Astrocyte of the spinal cord (primary cell): ENCODE measurements around the gene SLC24A2.

Experiments
- DNase-seq: peaks from one replicate; pipeline ENCODE4 v3.0.0; 2011; ENCODE audit warnings: low read depth, low spot score
- H3K4me3 ChIP-seq: 2 replicates; pipeline ENCODE4 v1.5.1; 2011; ENCODE audit warnings: low read depth, mild to moderate bottlenecking, low read length, moderate library complexity
- in situ Hi-C: cut with HindIII; loops from 2 replicates; pipeline ENCODE4 v1.10.0; 2017; ENCODE audit warnings: low sequenced_read_pairs
- TF ChIP-seq, protein P1 (sequence below): IDR thresholded peaks from 2 replicates; pipeline ENCODE4 v1.5.1; 2012; ENCODE audit warnings: low read depth, mild to moderate bottlenecking, low read length, inconsistent platforms

SLC24A2 gene

DNA sequence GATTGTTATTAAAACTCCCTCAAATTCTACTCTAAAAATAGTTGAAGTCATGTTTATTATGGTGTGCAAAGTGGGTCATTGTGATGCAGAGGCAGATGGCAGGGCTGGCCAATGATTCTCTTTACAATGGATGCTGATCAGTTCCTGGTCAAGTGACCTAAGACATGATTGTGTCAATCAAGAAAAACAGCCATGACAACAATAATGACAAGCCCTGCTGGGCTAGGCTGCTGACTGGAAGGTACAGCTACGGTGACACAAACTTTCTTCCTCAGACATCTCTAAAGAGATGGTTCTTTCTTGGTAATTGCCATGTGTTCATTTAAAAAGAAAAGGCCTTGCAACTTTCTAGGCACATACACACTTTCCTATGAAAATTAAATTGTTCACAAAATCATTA, 3.6 kb downstream of the SLC24A2 start:
- DNase-seq: no peak
- TF ChIP-seq, protein P1, sequence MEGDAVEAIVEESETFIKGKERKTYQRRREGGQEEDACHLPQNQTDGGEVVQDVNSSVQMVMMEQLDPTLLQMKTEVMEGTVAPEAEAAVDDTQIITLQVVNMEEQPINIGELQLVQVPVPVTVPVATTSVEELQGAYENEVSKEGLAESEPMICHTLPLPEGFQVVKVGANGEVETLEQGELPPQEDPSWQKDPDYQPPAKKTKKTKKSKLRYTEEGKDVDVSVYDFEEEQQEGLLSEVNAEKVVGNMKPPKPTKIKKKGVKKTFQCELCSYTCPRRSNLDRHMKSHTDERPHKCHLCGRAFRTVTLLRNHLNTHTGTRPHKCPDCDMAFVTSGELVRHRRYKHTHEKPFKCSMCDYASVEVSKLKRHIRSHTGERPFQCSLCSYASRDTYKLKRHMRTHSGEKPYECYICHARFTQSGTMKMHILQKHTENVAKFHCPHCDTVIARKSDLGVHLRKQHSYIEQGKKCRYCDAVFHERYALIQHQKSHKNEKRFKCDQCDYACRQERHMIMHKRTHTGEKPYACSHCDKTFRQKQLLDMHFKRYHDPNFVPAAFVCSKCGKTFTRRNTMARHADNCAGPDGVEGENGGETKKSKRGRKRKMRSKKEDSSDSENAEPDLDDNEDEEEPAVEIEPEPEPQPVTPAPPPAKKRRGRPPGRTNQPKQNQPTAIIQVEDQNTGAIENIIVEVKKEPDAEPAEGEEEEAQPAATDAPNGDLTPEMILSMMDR: no peak
- in situ Hi-C loops: no loop called here
- no peak overlapping the region for H3K4me3 ChIP-seq

DNA sequence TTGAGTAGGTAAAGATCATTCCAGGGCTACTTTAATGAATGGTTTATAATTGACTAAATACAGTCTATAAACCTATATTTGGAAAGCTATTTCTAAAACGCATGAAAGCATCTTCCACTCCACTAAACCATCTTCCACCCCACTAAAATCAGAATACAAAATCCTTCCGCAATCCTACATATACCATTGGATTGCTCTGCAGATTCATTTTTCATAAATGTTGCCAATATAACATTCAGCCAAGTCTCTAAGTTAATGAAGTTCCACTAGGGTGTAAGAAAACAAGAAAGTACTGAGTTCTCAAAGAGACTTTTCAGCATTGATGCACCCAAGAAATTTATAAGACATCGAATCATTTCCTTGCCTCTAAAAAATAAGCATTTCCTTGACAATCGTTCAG, 4.7 kb downstream of the SLC24A2 start:
- TF ChIP-seq, protein P1: no peak
- in situ Hi-C loops: no loop called here
- no peak for DNase-seq
- H3K4me3 ChIP-seq: no peak overlapping the region

DNA sequence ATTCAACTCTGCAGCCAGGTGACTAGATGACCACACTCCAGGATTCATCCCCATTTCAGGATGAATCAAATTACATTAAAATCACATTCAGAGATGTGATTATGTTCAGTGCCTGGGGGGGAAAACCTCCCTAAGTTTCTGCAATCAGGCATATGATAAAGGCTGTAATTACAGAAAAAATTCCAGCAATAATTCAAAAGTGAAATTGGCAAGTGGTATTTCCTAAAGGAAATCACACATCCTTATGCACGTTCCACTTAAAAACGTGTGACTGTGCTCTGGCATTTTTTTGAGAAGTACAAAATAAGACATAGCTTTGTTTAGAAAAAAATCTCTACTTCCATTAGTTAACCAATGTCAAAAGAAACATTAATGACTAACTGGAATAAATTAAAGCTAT, 5.3 kb downstream of the SLC24A2 start:
- in situ Hi-C loops: no loop called here
- no peak overlapping the region for H3K4me3 ChIP-seq
- TF ChIP-seq, protein P1: no peak
- no peak for DNase-seq

DNA sequence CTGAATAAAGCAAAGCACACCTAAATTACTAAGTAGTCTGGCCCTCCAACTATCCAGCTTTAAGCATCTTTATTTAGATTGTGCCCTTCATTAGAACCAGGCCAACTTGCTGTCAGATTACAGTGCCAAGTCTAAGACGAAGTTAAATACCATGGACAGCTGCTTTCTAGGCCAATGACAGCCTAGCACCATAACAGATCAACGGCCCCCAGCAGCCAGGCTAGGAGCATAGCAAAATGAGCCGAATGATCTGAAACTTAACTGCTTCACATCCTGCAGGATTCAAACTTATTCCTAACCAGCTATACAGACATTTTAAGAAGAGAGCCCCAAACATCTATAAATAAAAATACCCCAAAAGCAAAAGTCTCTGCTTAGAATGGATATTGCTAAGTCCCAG, 6.8 kb downstream of the SLC24A2 start:
- H3K4me3 ChIP-seq: no peak overlapping the region
- in situ Hi-C loops: no loop called here
- peak; percentile 5 for DNase-seq
- TF ChIP-seq, protein P1: no peak

DNA sequence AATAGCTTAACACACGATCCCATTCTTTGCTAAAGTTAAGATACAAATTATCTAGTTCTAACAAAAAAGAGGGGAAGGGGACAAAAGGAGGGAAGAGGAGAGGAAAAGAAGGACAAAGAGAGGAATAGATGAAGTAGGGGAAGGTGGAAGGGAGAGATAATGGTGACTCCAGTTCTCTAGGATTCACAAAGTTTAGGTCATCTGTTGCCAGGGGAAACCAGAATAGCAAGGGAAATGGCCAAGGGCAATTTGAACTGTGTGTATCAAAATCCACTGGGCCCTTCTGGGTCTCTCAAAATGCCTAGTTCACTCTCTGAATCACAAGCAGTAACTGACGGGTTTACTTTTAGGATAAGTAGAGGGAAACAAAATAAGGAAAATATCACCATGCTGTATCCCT, 7.6 kb downstream of the SLC24A2 start:
- H3K4me3 ChIP-seq: no peak overlapping the region
- TF ChIP-seq, protein P1: no peak
- no peak for DNase-seq
- in situ Hi-C loops: no loop called here

DNA sequence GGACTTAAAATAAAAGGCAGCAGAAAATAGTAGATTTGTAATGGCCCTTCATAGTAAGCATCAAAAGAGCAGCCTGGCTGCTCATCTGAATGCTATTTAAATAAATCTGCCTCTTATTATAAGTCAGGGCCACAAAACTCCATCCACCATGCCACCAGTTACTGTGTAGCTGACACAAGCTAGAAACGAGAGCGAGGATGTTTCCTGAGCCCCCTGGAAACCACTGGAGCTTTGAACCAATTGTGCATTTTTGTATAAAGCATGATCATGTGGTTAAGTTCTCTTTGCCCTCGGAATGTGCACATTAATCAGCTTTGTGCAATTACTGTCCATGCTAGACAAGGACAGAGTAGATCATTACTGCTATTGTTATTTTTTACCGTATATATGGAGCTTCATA, 17.4 kb downstream of the SLC24A2 start:
- TF ChIP-seq, protein P1: no peak
- in situ Hi-C loops: no loop called here
- H3K4me3 ChIP-seq: no peak overlapping the region
- DNase-seq: no peak

DNA sequence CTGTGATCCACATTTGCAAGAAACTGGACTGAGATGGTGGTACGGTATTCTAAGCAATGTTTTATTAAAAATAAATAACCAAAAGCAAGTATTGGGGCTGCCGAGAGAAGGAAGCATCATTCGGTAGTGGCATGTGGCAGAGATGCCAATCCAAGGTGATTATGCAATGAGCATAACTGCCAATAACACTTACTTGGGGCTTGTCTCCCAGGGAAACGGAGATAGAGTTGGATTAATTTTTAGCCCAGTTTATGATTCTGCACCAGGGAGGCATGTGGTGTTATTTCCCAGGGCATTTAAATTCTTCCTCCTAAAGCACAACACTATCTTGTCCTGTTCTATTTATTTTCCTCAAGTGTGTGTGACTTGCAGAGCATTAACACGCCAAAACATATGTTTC, 17.9 kb downstream of the SLC24A2 start:
- DNase-seq: no peak
- in situ Hi-C loops: no loop called here
- no peak overlapping the region for H3K4me3 ChIP-seq
- TF ChIP-seq, protein P1: no peak
